HEK293T (cell line): ENCODE measurements around the gene FRMD5.

Experiments
- CTCF ChIA-PET: fragments of 350-600 bp; formaldehyde crosslinking; extraction: SDS; loops from one replicate; lab custom pipeline; 2021; ENCODE audit warnings: antibody characterized with exemption, inconsistent platforms; lab: Yijun Ruan, JAX
- POLR2A ChIA-PET: fragments of 350-600 bp; formaldehyde crosslinking; extraction: SDS; loops from one replicate; lab custom pipeline; 2020; ENCODE audit warnings: antibody characterized with exemption, inconsistent platforms; lab: Yijun Ruan, JAX
- DNase-seq: peaks from one replicate; pipeline ENCODE4 v3.0.0; 2012; ENCODE audit warnings: mixed read lengths; ENCODE audit errors: extremely low spot score
- ARNT ChIP-seq: fragments of 450-650 bp; IDR thresholded peaks from 2 replicates; pipeline ENCODE4 v1.6.1; 2017; ENCODE audit warnings: mild to moderate bottlenecking
- BHLHE40 ChIP-seq: fragments of 450-650 bp; IDR thresholded peaks from 2 replicates; pipeline ENCODE4 v1.6.1; 2016; ENCODE audit warnings: mild to moderate bottlenecking, moderate library complexity, borderline replicate concordance
- CTBP1 ChIP-seq: fragments of 450-650 bp; IDR thresholded peaks from 2 replicates; pipeline ENCODE4 v1.6.1; 2016; ENCODE audit warnings: borderline replicate concordance
- ELF4 ChIP-seq: fragments of 450-650 bp; IDR thresholded peaks from 2 replicates; pipeline ENCODE4 v1.6.1; 2017; ENCODE audit warnings: antibody characterized with exemption
- FOXA1 ChIP-seq: fragments of 450-650 bp; IDR thresholded peaks from 2 replicates; pipeline ENCODE4 v1.6.1; 2016; ENCODE audit warnings: mild to moderate bottlenecking
- FOXK2 ChIP-seq: fragments of 450-650 bp; IDR thresholded peaks from 2 replicates; pipeline ENCODE4 v1.6.1; 2016; ENCODE audit warnings: mild to moderate bottlenecking
- FOXM1 ChIP-seq: fragments of 450-650 bp; IDR thresholded peaks from 2 replicates; pipeline ENCODE4 v1.6.1; 2017; ENCODE audit warnings: mild to moderate bottlenecking, borderline replicate concordance
- HDGF ChIP-seq: fragments of 450-650 bp; IDR thresholded peaks from 2 replicates; pipeline ENCODE4 v1.6.1; 2017; ENCODE audit warnings: antibody characterized with exemption, borderline replicate concordance
- L3MBTL2 ChIP-seq: fragments of 450-650 bp; conservative IDR thresholded peaks from 2 replicates; pipeline ENCODE4 v1.6.1; 2016; ENCODE audit warnings: mild to moderate bottlenecking
- LEF1 ChIP-seq: fragments of 450-650 bp; IDR thresholded peaks from 2 replicates; pipeline ENCODE4 v1.6.1; 2017; ENCODE audit warnings: mild to moderate bottlenecking, borderline replicate concordance
- NFRKB ChIP-seq: fragments of 450-650 bp; IDR thresholded peaks from 2 replicates; pipeline ENCODE4 v1.6.1; 2016; ENCODE audit warnings: mild to moderate bottlenecking, moderate library complexity
- PKNOX1 ChIP-seq: fragments of 450-650 bp; IDR thresholded peaks from 2 replicates; pipeline ENCODE4 v1.6.1; 2016
- SP1 ChIP-seq: fragments of 450-650 bp; IDR thresholded peaks from 2 replicates; pipeline ENCODE4 v1.6.1; 2017
- SUZ12 ChIP-seq: fragments of 450-650 bp; IDR thresholded peaks from 2 replicates; pipeline ENCODE4 v1.6.1; 2016; ENCODE audit warnings: mild to moderate bottlenecking
- TARDBP ChIP-seq: fragments of 450-650 bp; IDR thresholded peaks from 2 replicates; pipeline ENCODE4 v1.6.1; 2016
- ZNF384 ChIP-seq: fragments of 450-650 bp; IDR thresholded peaks from 2 replicates; pipeline ENCODE4 v1.6.1; 2016

The FRMD5 gene

DNA sequence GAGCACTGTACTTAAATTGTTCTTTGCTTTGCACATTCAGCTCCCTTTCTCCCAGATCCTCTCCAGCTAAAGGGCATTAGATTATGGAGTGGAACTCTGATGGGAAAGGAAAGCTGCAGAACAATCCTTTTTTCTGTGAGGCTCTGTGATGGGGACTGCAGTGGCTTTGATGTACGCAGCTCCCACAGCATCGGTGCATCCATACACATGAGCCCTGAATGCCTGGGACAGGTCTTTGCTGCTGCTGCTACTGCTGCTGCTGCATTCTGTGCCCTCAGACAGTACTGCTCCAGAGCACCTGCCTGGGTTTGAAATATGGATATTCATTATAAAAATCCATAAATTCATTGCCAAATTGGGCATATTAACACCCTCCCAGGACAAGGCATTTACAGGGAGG lies 203.9 kb downstream of the FRMD5 start:
- TF ChIP-seq ARNT (no peak), FOXK2 (no peak), HDGF (no peak), LEF1 (no peak), SUZ12 (no peak), SP1 (no peak), FOXA1 (no peak), CTBP1 (no peak), FOXM1 (no peak), L3MBTL2 (no peak)
- DNase-seq = no peak
- POLR2A ChIA-PET = no interaction called here
- CTCF ChIA-PET = no interaction called here

GRCh38 chr15:43989938-43990337 lies 205.1 kb downstream of the FRMD5 start:
- no peak for DNase-seq
- no peak for TF ChIP-seq ELF4
- no peak for TF ChIP-seq ARNT
- TF ChIP-seq NFRKB = no peak
- TF ChIP-seq SP1 = no peak
- TF ChIP-seq FOXA1 = no peak
- TF ChIP-seq PKNOX1 = no peak
- TF ChIP-seq FOXM1 = no peak
- TF ChIP-seq SUZ12 = no peak
- TF ChIP-seq CTBP1 = no peak
- TF ChIP-seq FOXK2 = no peak
- no peak for TF ChIP-seq BHLHE40
- no peak for TF ChIP-seq LEF1
- TF ChIP-seq TARDBP = no peak
- TF ChIP-seq ZNF384 = no peak
- ChIA-PET POLR2A (no interaction called here), CTCF (no interaction called here)

GRCh38 chr15:43988900-43989299 lies 206.2 kb downstream of the FRMD5 start:
- POLR2A ChIA-PET = no interaction called here
- CTCF ChIA-PET = no interaction called here
- no peak for DNase-seq
- TF ChIP-seq TARDBP = no peak
- TF ChIP-seq NFRKB = no peak
- TF ChIP-seq CTBP1 = no peak
- TF ChIP-seq HDGF = no peak
- TF ChIP-seq ZNF384 = no peak
- no peak for TF ChIP-seq FOXA1
- TF ChIP-seq FOXK2 = no peak
- no peak for TF ChIP-seq SUZ12
- TF ChIP-seq L3MBTL2 = no peak
- TF ChIP-seq PKNOX1 = no peak
- TF ChIP-seq ELF4 = no peak
- no peak for TF ChIP-seq ARNT
- no peak for TF ChIP-seq LEF1
- no peak for TF ChIP-seq FOXM1
- no peak for TF ChIP-seq BHLHE40
- TF ChIP-seq SP1 = no peak

DNA sequence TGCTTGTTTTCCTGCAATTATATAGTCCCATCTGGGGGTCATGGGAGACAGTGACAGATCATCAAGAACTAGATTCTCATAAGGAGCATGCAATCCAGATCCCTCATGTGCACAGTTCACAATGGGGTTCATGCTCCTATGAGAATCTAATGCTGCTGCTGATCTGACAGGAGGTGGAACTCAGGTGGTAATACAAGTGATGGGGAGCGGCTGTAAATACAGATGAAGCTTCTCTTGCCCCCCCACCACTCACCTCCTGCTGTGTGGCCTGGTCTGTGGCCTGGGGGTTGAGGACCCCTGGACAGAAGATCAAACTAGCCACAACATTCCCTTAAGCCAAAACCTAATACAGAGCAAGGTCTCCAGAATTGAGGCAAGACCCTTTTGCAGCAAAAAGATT lies 207.1 kb downstream of the FRMD5 start:
- no peak for TF ChIP-seq HDGF
- TF ChIP-seq SP1 = no peak
- TF ChIP-seq SUZ12 = no peak
- TF ChIP-seq ELF4 = no peak
- TF ChIP-seq ARNT = no peak
- no peak for TF ChIP-seq NFRKB
- TF ChIP-seq CTBP1 = no peak
- no peak for TF ChIP-seq L3MBTL2
- no peak for TF ChIP-seq ZNF384
- TF ChIP-seq LEF1 = no peak
- no peak for TF ChIP-seq PKNOX1
- ChIA-PET CTCF (interaction anchor here (0.6 kb wide), 1 partner anchor 597 kb away, joined by 3 read pairs; no protein-coding TSS in a partner anchor), POLR2A (no interaction called here)
- no peak for DNase-seq

DNA sequence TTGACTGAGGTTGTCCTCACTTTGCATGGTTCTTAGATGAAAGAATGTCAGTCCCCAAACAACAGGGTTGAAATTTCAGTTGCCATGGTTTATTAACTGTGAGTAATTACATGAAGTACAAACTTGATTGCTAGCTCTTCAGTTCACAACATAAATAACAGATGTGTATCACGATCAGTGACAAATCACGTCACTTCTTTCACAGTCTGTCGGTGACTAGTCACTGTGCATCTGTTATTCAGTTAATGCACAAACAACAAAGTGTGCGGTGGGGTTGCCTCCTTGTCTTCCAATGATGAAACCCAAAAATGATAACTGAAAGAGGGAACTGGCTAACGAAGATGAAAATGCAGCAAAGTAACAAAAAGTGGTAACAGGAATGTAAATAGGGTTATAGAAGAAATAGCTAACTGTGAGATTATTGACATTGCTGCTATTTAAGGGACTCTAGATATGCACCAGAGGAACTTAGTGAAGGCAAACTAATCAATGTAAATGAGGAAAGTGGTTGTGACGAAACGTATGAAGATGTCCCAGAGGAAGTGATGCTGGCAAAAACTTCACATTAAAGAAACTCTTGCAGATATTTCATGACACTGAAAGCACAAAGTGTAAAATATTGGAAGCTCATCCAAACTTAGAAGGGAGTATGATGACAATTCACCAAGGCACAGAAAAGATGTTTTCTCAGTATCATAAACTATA lies 208.9 kb downstream of the FRMD5 start:
- CTCF ChIA-PET = no interaction called here
- POLR2A ChIA-PET = no interaction called here
- TF ChIP-seq FOXK2 (no peak), NFRKB (no peak), FOXM1 (no peak), ELF4 (no peak), ZNF384 (no peak), FOXA1 (no peak), PKNOX1 (no peak)
- DNase-seq = no peak

GRCh38 chr15:43981576-43981975 lies 213.5 kb downstream of the FRMD5 start:
- ChIA-PET POLR2A (no interaction called here), CTCF (no interaction called here)
- no peak for TF ChIP-seq L3MBTL2
- TF ChIP-seq ELF4 = no peak
- TF ChIP-seq FOXK2 = no peak
- no peak for TF ChIP-seq CTBP1
- TF ChIP-seq LEF1 = no peak
- TF ChIP-seq FOXM1 = no peak
- no peak for TF ChIP-seq HDGF
- DNase-seq = no peak
